Endothelial cell of umbilical vein (primary cell): Measurements from ENCODE around the gene HTR7. TPM values are rescaled to one million over a fixed set of nuclear protein-coding genes. Genes with fewer than 3 reads are reported as not detected.

Source experiments
- BruUV-seq: library from RNA; stranded (reverse); fragments of 400-500 nt; replicated peaks from 2 replicates; lab custom pipeline; 2021; lab: Mats Ljungman, UMichigan
- CTCF ChIA-PET: fragments of 300-600, 350-600 bp; sonication (Branson Sonifier 250); formaldehyde crosslinking; loops from one replicate; lab custom pipeline; 2021; ENCODE audit warnings: antibody characterized with exemption, inconsistent platforms; lab: Charles Lee
- POLR2A ChIA-PET: fragments of 300-600, 350-600 bp; sonication (Branson Sonifier 250); formaldehyde crosslinking; loops from one replicate; lab custom pipeline; 2021; ENCODE audit warnings: antibody characterized with exemption, inconsistent platforms; lab: Charles Lee
- DNase-seq: peaks from one replicate; pipeline ENCODE4 v3.0.0-alpha.2; 2011; ENCODE audit warnings: low read depth, low spot score
- FAIRE-seq: peaks from 2 replicates; lab custom pipeline; 2011; peaks lifted over from hg19 to GRCh38; lab: Jason Lieb, UNC
- H2AFZ ChIP-seq: 2 replicates; pipeline ENCODE4 v1.6.0; 2012; ENCODE audit warnings: low read depth, low read length, control low read depth, inconsistent platforms
- H3K27ac ChIP-seq: 2 replicates; pipeline ENCODE4 v1.5.1; 2011; ENCODE audit warnings: low read depth, mild to moderate bottlenecking, control low read depth, low read length, moderate library complexity; ENCODE audit not compliant: insufficient read depth
- H3K27me3 ChIP-seq, 2 experiments: 2 replicates each; pipeline versions ENCODE4 v1.6.0 to v1.6.1; 2011; ENCODE audit warnings: low read length in 2 of 2, mixed read lengths in 1 of 2; ENCODE audit not compliant: control insufficient read depth in 2 of 2, insufficient read depth in 2 of 2
- H3K36me3 ChIP-seq, 2 experiments: 2 replicates in 1 of 2; 3 replicates in 1 of 2; pipeline ENCODE4 v1.5.1; 2011; ENCODE audit warnings: low read length in 2 of 2, mild to moderate bottlenecking in 1 of 2, moderate library complexity in 1 of 2; ENCODE audit not compliant: control insufficient read depth in 2 of 2, insufficient read depth in 2 of 2; ENCODE audit errors: extremely low read depth in 1 of 2
- H3K4me1 ChIP-seq: 3 replicates; pipeline ENCODE4 v1.5.1; 2011; ENCODE audit warnings: mild to moderate bottlenecking, low read length; ENCODE audit not compliant: control insufficient read depth, insufficient read depth; ENCODE audit errors: extremely low read depth
- H3K4me2 ChIP-seq: 2 replicates; pipeline ENCODE4 v1.6.1; 2011; ENCODE audit warnings: low read length, control low read depth, mixed read lengths; ENCODE audit not compliant: insufficient read depth
- H3K4me3 ChIP-seq, 3 experiments: fragments of 200-600 bp in 1 of 3; sonication (generic), shearing (Covaris generic) in 1 of 3; replicated peaks in 1 of 3; 2 replicates each; pipeline ENCODE4 v1.5.1; 2011 to 2016; ENCODE audit warnings: control low read depth in 3 of 3, low read length in 3 of 3, mild to moderate bottlenecking in 2 of 3, inconsistent platforms in 1 of 3, low read depth in 1 of 3, moderate library complexity in 1 of 3; ENCODE audit not compliant: insufficient read depth in 1 of 3
- H3K79me2 ChIP-seq: 2 replicates; pipeline ENCODE4 v1.6.0; 2012; ENCODE audit warnings: low read length, inconsistent platforms; ENCODE audit not compliant: control insufficient read depth, insufficient read depth
- H3K9ac ChIP-seq: replicated peaks from 2 replicates; pipeline ENCODE3; 2011; ENCODE audit warnings: low read length, control low read depth; ENCODE audit not compliant: insufficient read depth; ENCODE audit errors: extremely low read depth
- H3K9me1 ChIP-seq: replicated peaks from 3 replicates; pipeline ENCODE4 v1.6.0; 2011; ENCODE audit warnings: mild to moderate bottlenecking, low read length; ENCODE audit not compliant: control insufficient read depth, insufficient read depth; ENCODE audit errors: extremely low read depth
- H3K9me3 ChIP-seq: replicated peaks from 2 replicates; pipeline ENCODE4 v1.5.1; 2012; ENCODE audit warnings: low read length, inconsistent platforms; ENCODE audit not compliant: control insufficient read depth, insufficient read depth
- H4K20me1 ChIP-seq: replicated peaks from 2 replicates; pipeline ENCODE3; 2011; ENCODE audit warnings: mild to moderate bottlenecking, low read length; ENCODE audit not compliant: control insufficient read depth, insufficient read depth; ENCODE audit errors: extremely low read depth
- EZH2 ChIP-seq: IDR thresholded peaks from 2 replicates; pipeline ENCODE4 v1.6.1; 2012; ENCODE audit warnings: borderline replicate concordance, low read depth, mild to moderate bottlenecking, moderate library complexity, low read length, inconsistent platforms; ENCODE audit not compliant: severe bottlenecking
- FOS ChIP-seq: IDR thresholded peaks from 2 replicates; pipeline ENCODE4 v1.6.1; 2011; ENCODE audit warnings: mild to moderate bottlenecking, low read length, moderate library complexity, borderline replicate concordance; ENCODE audit not compliant: insufficient read depth
- GATA2 ChIP-seq: IDR thresholded peaks from 2 replicates; pipeline ENCODE4 v1.7.0; 2011; ENCODE audit warnings: low read depth, mild to moderate bottlenecking, moderate library complexity, mixed read lengths, low read length; ENCODE audit not compliant: insufficient read length, insufficient read depth
- JUN ChIP-seq: IDR thresholded peaks from 2 replicates; pipeline ENCODE4 v1.6.1; 2011; ENCODE audit warnings: borderline replicate concordance, low read depth; ENCODE audit not compliant: insufficient read length, insufficient read depth
- MYC ChIP-seq: IDR thresholded peaks from one replicate; pipeline ENCODE4 v1.6.1; 2011; ENCODE audit warnings: mild to moderate bottlenecking, low read depth, low read length
- POLR2A ChIP-seq: IDR thresholded peaks from 2 replicates; pipeline ENCODE4 v1.6.1; 2012; ENCODE audit warnings: low read depth, mild to moderate bottlenecking, control low read depth, low read length
- POLR2AphosphoS5 ChIP-seq: IDR thresholded peaks from 2 replicates; pipeline ENCODE4 v1.6.1; 2012; ENCODE audit warnings: low read depth, mild to moderate bottlenecking, control low read depth, low read length, moderate library complexity; ENCODE audit not compliant: insufficient read depth
- dilution Hi-C: fragments of 300-500 bp; cut with MboI; formaldehyde crosslinking; loops from one replicate; pipeline ENCODE4 v1.15.0; 2019; ENCODE audit warnings: low sequenced_read_pairs; ENCODE audit not compliant: extremely low pct_ligation_motif_present
- intact Hi-C: fragments of 100-400 bp; cut with micrococcal nuclease; formaldehyde crosslinking; loops from one replicate; pipeline ENCODE4 v1.10.0; 2022
- polyA plus RNA-seq, 4 experiments: library from polyadenylated mRNA; depleted of rRNA in 3 of 4; stranded (reverse) in 3 of 4; unstranded in 1 of 4; fragments of >200 nt; gene quantifications; 2 replicates each; pipeline versions ENCODE4 v1.2.1 to v1.2.3, GENCODE V29; 2011 to 2012; ENCODE audit warnings: missing spikeins in 1 of 4
- total RNA-seq: library from RNA; stranded (reverse); gene quantifications from 2 replicates; pipeline ENCODE4 v1.2.3, GENCODE V29; 2021
- TF ChIP-seq, protein P1 (sequence below), 2 donors: IDR thresholded peaks; 1 replicate in 1 of 2; 2 replicates in 1 of 2; pipeline ENCODE4 v1.5.1; 2011; ENCODE audit warnings: low read length in 2 of 2, mild to moderate bottlenecking in 2 of 2, moderate library complexity in 2 of 2, control low read depth in 1 of 2, inconsistent platforms in 1 of 2, low read depth in 1 of 2; ENCODE audit not compliant: insufficient read depth in 1 of 2; ENCODE audit errors: extremely low read depth in 1 of 2
- TF ChIP-seq, protein P2 (sequence below): IDR thresholded peaks from 2 replicates; pipeline ENCODE4 v1.6.1; 2011; ENCODE audit not compliant: insufficient read depth, insufficient read length

Gene HTR7
- total and polyA plus RNA-seq, 2 donors (not counting 3 experiments of a cell fraction or from before 2014, with no cell fraction given): 0.01 to 0.22 TPM

DNA sequence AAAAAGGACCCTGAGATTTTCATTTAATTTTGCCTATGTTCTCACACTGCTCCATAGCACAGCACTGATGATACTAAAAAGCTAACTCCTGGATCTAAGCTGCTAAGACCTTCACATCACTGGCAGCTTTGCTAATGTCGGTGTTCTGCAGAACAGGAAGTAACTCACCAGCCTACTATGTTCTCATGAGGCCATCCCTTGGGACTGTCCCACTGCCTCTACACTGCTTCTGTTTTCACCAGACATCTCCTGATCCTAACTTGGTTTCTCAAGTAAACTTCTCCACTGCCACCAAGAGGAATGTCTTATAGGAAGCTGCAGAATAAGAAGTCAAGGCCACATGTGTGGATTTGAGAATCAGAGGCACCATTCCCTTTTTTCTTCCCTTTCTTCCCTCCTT lies 15.1 kb downstream of the HTR7 start:
- Histone ChIP-seq H4K20me1 (no peaks in the 10 kb centered on the region), H3K4me3 (no peak overlapping the region), H3K79me2 (no peaks in the 10 kb centered on the region), H3K4me1 (no peaks in the 10 kb centered on the region), H3K36me3 (no peaks in the 10 kb centered on the region), H3K4me2 (no peak overlapping the region), H3K9me3 (no peaks in the 10 kb centered on the region), H3K27ac (no peak overlapping the region), H3K27me3 (peaks cover 2 to 10% of the 10 kb centered on the region in 2 experiments), H2AFZ (no peak overlapping the region), H3K9me1 (no peaks in the 10 kb centered on the region), H3K9ac (no peak overlapping the region)
- intact Hi-C loops (no loop called here), dilution Hi-C loops (no loop called here)
- no peak for TF ChIP-seq MYC
- TF ChIP-seq EZH2: no peak
- TF ChIP-seq JUN: no peak
- TF ChIP-seq POLR2A: no peak
- TF ChIP-seq FOS: no peak
- FAIRE-seq (no peak), DNase-seq (no peak)
- BruUV-seq: no TSS peak
- ChIA-PET POLR2A (interaction anchor here (0.7 kb wide), 1 partner anchor 775 kb away, joined by 4 read pairs; no protein-coding TSS in a partner anchor), CTCF (no interaction called here)

DNA sequence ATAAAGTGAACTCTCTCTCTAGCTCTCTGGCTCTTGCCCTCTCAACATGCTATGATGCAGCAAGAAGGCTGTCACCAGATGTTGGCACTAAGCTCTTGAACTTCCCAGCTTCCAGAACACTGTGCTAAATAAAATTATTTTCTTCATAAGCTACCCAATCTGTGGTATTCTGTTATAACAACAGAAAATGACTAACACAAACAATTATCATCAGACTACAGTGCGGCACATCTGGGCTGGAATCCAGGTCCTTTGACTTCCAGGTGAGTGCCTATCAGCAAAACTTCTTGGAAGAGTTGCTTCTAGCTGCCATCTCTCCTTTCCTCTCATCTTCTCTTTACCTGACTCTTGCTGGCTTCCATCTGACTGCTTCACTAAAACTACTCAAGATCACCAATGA lies 20.4 kb downstream of the HTR7 start:
- DNase-seq (no peak), FAIRE-seq (no peak)
- no peak overlapping the region for H2AFZ ChIP-seq
- peaks cover 2 to 9% of the 10 kb centered on the region in 2 experiments for H3K27me3 ChIP-seq
- no peak overlapping the region for H3K9ac ChIP-seq
- ChIA-PET POLR2A (no interaction called here), CTCF (no interaction called here)
- H3K4me2 ChIP-seq: no peak overlapping the region
- H3K4me1 ChIP-seq: no peaks in the 10 kb centered on the region
- no peaks in the 10 kb centered on the region for H3K79me2 ChIP-seq
- intact Hi-C loops: no loop called here
- no peak for TF ChIP-seq MYC
- no peak for TF ChIP-seq JUN
- TF ChIP-seq, protein P1, sequence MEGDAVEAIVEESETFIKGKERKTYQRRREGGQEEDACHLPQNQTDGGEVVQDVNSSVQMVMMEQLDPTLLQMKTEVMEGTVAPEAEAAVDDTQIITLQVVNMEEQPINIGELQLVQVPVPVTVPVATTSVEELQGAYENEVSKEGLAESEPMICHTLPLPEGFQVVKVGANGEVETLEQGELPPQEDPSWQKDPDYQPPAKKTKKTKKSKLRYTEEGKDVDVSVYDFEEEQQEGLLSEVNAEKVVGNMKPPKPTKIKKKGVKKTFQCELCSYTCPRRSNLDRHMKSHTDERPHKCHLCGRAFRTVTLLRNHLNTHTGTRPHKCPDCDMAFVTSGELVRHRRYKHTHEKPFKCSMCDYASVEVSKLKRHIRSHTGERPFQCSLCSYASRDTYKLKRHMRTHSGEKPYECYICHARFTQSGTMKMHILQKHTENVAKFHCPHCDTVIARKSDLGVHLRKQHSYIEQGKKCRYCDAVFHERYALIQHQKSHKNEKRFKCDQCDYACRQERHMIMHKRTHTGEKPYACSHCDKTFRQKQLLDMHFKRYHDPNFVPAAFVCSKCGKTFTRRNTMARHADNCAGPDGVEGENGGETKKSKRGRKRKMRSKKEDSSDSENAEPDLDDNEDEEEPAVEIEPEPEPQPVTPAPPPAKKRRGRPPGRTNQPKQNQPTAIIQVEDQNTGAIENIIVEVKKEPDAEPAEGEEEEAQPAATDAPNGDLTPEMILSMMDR (IDR thresholded peaks at IDR 0.05; ENCODE audit: extremely low read depth in 1 of 2, insufficient read depth in 1 of 2, low read depth in 1 of 2, low read length in 2 of 2): no peak
- no peak for TF ChIP-seq POLR2AphosphoS5
- TF ChIP-seq POLR2A: no peak
- no peak for TF ChIP-seq GATA2
- no peak for TF ChIP-seq EZH2
- TF ChIP-seq, protein P2, sequence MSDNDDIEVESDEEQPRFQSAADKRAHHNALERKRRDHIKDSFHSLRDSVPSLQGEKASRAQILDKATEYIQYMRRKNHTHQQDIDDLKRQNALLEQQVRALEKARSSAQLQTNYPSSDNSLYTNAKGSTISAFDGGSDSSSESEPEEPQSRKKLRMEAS: no peak
- no peak for TF ChIP-seq FOS
- no peaks in the 10 kb centered on the region for H3K9me3 ChIP-seq
- no peak overlapping the region for H3K4me3 ChIP-seq
- no peaks in the 10 kb centered on the region for H4K20me1 ChIP-seq
- H3K9me1 ChIP-seq: no peaks in the 10 kb centered on the region
- BruUV-seq: no TSS peak
- no peak overlapping the region for H3K27ac ChIP-seq
- dilution Hi-C loops: no loop called here
- no peaks in the 10 kb centered on the region for H3K36me3 ChIP-seq
